Prostate gland (tissue), 2 donors: ENCODE data around the gene CUX1. TPM values are rescaled to one million over a fixed set of nuclear protein-coding genes. Genes with fewer than 3 reads are reported as not detected.
"Not testable (repeated sequence)": the region's sequence is repeated elsewhere in the genome, so short reads cannot be mapped to it uniquely, and the experiment has no call there.

Experiments
- DNase-seq: peaks from one replicate; pipeline ENCODE4 v3.0.0-alpha.2; 2019; ENCODE audit warnings: low spot score
- H3K27ac ChIP-seq, 2 donors: fragments of 200-600 bp; sonication (generic); 2 replicates each; pipeline ENCODE4 v1.5.1; 2017 to 2019
- H3K27me3 ChIP-seq: fragments of 200-600 bp; sonication (generic); replicated peaks from 2 replicates; pipeline ENCODE4 v1.5.1; 2019; ENCODE audit not compliant: insufficient read depth
- H3K36me3 ChIP-seq, 2 donors: fragments of 200-600 bp; sonication (generic); 1 replicate in 1 of 2; 2 replicates in 1 of 2; pipeline versions ENCODE4 v1.5.1 to v1.8.1; 2017 to 2019
- H3K4me1 ChIP-seq: fragments of 200-600 bp; sonication (generic); replicated peaks from 2 replicates; pipeline ENCODE4 v1.5.1; 2019
- H3K4me3 ChIP-seq, 2 donors: fragments of 200-600 bp; sonication (generic); 2 replicates each; pipeline ENCODE4 v1.5.1; 2017 to 2019
- H3K9me3 ChIP-seq: fragments of 200-600 bp; sonication (generic); 2 replicates; pipeline ENCODE4 v1.5.1; 2017
- CTCF ChIP-seq, 4 experiments: fragments of 200-600 bp in 2 of 4; fragments of 450-650 bp in 2 of 4; sonication (generic) in 2 of 4; IDR thresholded peaks; 1 replicate in 3 of 4; 2 replicates in 1 of 4; pipeline ENCODE4 v1.5.1; 2016 to 2019; ENCODE audit warnings: antibody characterized with exemption in 4 of 4, mild to moderate bottlenecking in 2 of 4, moderate library complexity in 2 of 4
- POLR2A ChIP-seq: fragments of 450-650 bp; IDR thresholded peaks from one replicate; pipeline ENCODE4 v1.6.1; 2016; ENCODE audit warnings: antibody characterized with exemption, mild to moderate bottlenecking
- POLR2AphosphoS5 ChIP-seq: sonication (generic); formaldehyde crosslinking; IDR thresholded peaks from one replicate; pipeline ENCODE4 v1.6.1; 2017; ENCODE audit warnings: antibody characterized with exemption
- WGBS: methylation state at CpG from one replicate; pipeline ENCODE4 v1.1.5; 2018; 5-methylcytosine and 5-hydroxymethylcytosine counted together
- intact Hi-C: fragments of 100-400 bp; cut with DNase I; formaldehyde crosslinking; loops from one replicate; pipeline ENCODE4 v1.14.2; 2022
- total RNA-seq, 2 donors: library from RNA; depleted of rRNA; stranded (reverse); fragments of >200 nt; gene quantifications; one replicate each; pipeline ENCODE4 v1.1.0, GENCODE V29; 2016

CUX1 gene
- total RNA-seq, 2 donors from 2014 or later, result 96.3 to 99.2 TPM

GRCh38 chr7:102138676-102139075 lies 321.2 kb downstream of the CUX1 start:
- 91% methylated on average over 6 of the region's 6 CpGs for WGBS
- no peak for DNase-seq
- no peaks in the 10 kb centered on the region for H3K4me1 ChIP-seq
- H3K27me3 ChIP-seq, result no peaks in the 10 kb centered on the region
- H3K27ac ChIP-seq, result no peak overlapping the region
- H3K36me3 ChIP-seq, result no peaks in the 10 kb centered on the region
- H3K9me3 ChIP-seq, result no peaks in the 10 kb centered on the region
- no peak overlapping the region for H3K4me3 ChIP-seq
- TF ChIP-seq POLR2A, result no peak
- no peak for TF ChIP-seq POLR2AphosphoS5
- no peak for TF ChIP-seq CTCF (IDR thresholded peaks at IDR 0.05)
- intact Hi-C loops, result no loop called here

GRCh38 chr7:102140952-102141370 lies 323.5 kb downstream of the CUX1 start:
- 83% methylated on average over 14 of the region's 14 CpGs for WGBS
- Histone ChIP-seq H3K36me3 (no peaks in the 10 kb centered on the region), H3K27ac (no peak overlapping the region), H3K4me3 (no peak overlapping the region), H3K9me3 (no peaks in the 10 kb centered on the region), H3K4me1 (no peaks in the 10 kb centered on the region), H3K27me3 (no peaks in the 10 kb centered on the region)
- no peak for DNase-seq
- TF ChIP-seq POLR2A (no peak), CTCF (IDR thresholded peaks at IDR 0.05) (no peak), POLR2AphosphoS5 (no peak)
- intact Hi-C loops, result no loop called here

GRCh38 chr7:102142433-102142832 lies 325.0 kb downstream of the CUX1 start:
- H3K9me3 ChIP-seq, H3K36me3 ChIP-seq, H3K4me3 ChIP-seq, H3K27ac ChIP-seq, DNase-seq, H3K4me1 ChIP-seq, H3K27me3 ChIP-seq, intact Hi-C loops: not testable (repeated sequence)
- 99% methylated on average over 3 of the region's 3 CpGs for WGBS

GRCh38 chr7:102146122-102146521 lies 328.7 kb downstream of the CUX1 start:
- TF ChIP-seq POLR2AphosphoS5, result no peak
- no peak for TF ChIP-seq CTCF (IDR thresholded peaks at IDR 0.05)
- TF ChIP-seq POLR2A, result no peak
- H3K36me3 ChIP-seq, result no peaks in the 10 kb centered on the region
- WGBS, result 92% methylated on average over 18 of the region's 18 CpGs
- H3K9me3 ChIP-seq, result no peaks in the 10 kb centered on the region
- intact Hi-C loops, result no loop called here
- H3K27ac ChIP-seq, result no peak overlapping the region
- H3K4me1 ChIP-seq, result no peaks in the 10 kb centered on the region
- H3K4me3 ChIP-seq, result no peak overlapping the region
- DNase-seq, result no peak
- no peaks in the 10 kb centered on the region for H3K27me3 ChIP-seq

GRCh38 chr7:102147008-102147407 lies 329.6 kb downstream of the CUX1 start:
- Histone ChIP-seq H3K36me3 (no peaks in the 10 kb centered on the region), H3K27ac (no peak overlapping the region), H3K4me1 (no peaks in the 10 kb centered on the region), H3K9me3 (no peaks in the 10 kb centered on the region), H3K27me3 (no peaks in the 10 kb centered on the region), H3K4me3 (no peak overlapping the region)
- TF ChIP-seq CTCF (IDR thresholded peaks at IDR 0.05), result no peak
- 56% methylated on average over 10 of the region's 10 CpGs for WGBS
- no peak for DNase-seq
- intact Hi-C loops, result no loop called here
